Femur (tissue), 1 donor: ENCODE results near the gene DCAF16.

Experiments
- DNase-seq: peaks from one replicate; pipeline ENCODE4 v3.0.0-alpha.2; 2017

DCAF16 gene

DNA sequence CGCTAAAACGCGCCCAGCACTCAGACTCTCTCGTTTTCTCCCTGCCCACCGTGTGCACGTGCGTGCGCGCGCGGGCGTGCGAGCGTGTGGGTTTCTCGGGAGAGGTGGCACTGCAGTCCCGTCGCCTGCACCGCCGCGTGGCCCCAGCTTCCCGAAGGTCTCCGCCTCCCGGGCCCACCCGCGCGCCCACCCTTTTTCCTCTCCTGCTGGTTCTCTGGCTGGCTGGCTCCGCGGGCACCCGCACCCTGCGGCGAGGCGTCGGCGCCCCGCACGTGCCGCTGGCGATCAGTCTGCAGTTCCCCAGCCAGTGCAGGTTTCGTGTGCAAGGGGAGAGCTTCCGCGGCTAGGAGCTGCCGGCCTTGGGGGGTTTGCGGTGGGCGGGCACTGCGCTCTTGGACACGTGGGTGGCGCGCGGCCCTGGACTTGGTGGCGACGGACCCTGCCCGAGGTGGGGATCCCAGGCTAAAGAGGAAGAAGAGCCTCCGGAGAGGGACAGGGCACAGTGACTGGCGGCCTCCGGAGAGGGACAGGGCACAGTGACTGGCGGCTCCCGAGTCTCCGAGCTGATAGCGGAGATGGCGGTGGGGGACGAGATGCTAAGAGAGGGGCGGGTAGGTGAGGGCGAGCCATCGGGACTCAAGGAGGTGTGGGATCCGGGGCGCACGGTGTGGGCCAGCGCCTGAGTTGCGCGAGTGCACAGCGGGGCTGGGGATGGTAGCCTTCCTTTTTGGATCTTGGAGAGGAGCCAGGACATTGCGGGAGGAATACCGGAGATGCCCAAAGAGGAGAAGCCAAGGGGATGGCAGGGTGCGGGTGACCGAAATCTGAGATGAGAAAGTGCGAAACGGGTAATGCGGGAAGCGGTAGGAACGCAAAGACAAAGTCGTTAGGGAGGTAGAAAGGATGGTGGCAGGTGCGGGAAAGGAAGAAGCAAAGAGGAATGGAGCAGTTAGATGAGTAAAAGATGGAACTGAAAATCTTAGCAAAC, 29.0 kb downstream of the DCAF16 start, which contains the start of gene FAM184B:
FAM184B (minus strand) TSS at position 322 of the 988 bp plus-strand sequence. CDS start 322 bp downstream, outside the sequence.
- DNase-seq, result no peak

DNA sequence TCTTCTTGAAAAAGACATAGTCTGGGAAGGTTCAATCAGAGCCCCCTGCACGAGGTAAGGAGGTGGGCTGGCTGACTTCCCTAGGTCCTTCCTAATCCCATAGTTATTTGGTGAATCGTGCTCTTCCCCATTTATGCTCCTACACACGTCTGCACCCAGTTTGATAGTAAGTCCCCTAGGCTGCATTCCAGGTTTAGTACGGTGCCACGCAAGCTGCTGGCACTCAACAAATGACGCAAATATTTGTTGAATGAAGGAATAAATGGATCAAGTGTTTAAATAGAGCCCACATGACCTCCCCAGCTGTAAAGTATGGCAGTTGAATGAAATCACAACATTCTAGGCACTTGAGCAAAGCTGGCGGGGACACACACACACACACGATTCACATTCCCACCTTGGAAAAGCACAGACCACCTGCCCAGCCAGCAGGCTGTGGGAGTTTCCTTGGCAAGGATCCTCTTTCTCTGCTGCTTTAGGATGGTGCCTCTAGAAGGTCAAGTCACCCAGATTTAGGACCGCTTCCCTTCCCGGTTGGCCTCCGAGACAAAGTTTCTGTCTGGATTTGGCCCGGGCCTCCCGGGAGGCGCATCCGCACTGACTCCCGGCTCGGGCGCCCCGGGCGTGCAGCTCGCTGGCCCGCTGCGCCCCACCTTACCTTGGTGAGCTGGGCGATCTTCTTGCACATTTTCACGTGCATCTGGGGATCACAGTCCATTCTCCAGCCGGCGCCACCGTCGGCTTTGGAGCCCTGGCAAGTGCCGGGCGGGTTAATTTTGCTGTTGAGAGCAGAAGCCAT, 29.9 kb downstream of the DCAF16 start:
- DNase-seq, result no peak

- no peak for DNase-seq
Measured at GRCh38 chr4:17778431-17778830, 32.1 kb downstream of the DCAF16 start.

GRCh38 chr4:17773135-17773698, 37.3 kb downstream of the DCAF16 start:
- no peak for DNase-seq

GRCh38 chr4:17771284-17771908, 39.2 kb downstream of the DCAF16 start:
- peak; percentile 32 for DNase-seq

DNA sequence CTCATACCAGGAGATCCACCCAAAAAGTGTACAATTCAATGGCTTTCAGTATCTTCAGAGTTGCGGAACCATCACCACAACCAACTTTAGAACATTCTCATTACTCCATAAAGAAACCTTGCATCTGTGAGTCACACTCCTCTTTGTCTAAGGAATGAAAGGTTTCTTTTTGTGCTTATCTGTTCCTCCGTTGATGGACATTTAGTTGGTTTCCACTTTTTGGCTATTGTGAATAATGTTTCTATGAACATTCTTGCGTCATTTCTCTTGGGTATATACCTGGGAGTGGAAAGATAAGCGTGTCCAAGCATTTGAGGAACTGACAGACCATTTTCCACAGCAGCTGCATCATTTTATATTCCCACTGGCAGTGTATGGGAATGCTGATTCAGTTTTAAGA, 39.7 kb downstream of the DCAF16 start:
- no peak for DNase-seq

GRCh38 chr4:17769406-17770174, 41.0 kb downstream of the DCAF16 start:
- DNase-seq, result no peak

DNA sequence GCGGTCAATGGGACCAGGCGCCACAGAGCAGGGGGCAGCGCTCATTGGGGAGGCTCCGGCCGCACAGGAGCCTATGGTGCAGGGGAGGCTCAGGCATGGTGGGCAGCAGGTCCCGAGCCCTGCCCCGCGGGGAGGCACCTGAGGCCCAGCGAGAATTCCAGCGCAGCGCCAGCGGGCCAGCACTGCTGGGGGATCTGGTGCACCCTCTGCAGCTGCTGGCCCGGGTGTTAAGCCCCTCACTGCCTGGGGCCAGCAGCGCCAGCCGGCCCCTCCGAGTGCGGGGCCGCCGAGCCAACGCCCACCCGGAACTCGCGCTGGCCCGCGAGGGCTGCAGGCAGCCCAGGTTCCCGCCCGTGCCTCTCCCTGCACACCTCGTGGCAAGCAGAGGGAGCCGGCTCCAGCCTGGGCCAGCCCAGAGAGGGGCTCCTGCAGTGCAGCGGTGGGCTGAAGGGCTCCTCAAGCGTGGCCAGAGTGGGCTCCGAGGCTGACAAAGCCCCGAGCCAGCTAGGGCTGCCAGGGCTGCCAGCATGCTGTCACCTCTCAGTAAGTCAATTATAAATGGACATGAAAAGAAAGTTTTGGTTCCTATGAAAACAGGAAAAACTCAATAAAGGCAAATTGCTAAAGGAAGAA, 43.6 kb downstream of the DCAF16 start:
- DNase-seq, result no peak

GRCh38 chr4:17765514-17766286, 44.9 kb downstream of the DCAF16 start:
- no peak for DNase-seq

- DNase-seq, result no peak
Measured at GRCh38 chr4:17763931-17764330, 46.6 kb downstream of the DCAF16 start.

- no peak for DNase-seq
Measured at GRCh38 chr4:17763416-17763815, 47.1 kb downstream of the DCAF16 start.

- no peak for DNase-seq
Measured at GRCh38 chr4:17762726-17763125, 47.8 kb downstream of the DCAF16 start.

- DNase-seq, result no peak
Measured at GRCh38 chr4:17761062-17761461, 49.5 kb downstream of the DCAF16 start.

GRCh38 chr4:17760626-17761025, 49.9 kb downstream of the DCAF16 start:
- DNase-seq, result no peak

DNA sequence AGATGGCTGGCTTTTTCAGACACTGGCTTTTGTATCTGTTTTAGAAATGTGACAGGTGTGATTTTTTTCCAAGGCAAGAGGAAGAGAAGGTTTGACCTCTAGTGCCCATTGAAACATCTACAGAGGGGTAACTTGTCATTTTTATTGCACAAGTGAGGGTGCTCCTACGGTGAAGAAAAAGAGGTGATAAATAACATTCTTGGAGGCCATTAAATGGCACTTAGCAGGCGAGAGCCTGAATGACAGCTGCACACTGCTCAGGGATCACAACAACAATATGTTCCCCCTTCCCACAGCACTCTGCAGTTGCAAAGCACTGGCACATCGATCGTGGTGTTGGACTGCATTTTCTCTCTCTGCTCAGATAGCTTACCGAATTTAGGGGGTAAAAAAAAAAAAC, 52.1 kb downstream of the DCAF16 start:
- DNase-seq, result no peak

GRCh38 chr4:17757621-17758020, 52.9 kb downstream of the DCAF16 start:
- DNase-seq, result no peak

- no peak for DNase-seq
Measured at GRCh38 chr4:17753646-17754045, 56.9 kb downstream of the DCAF16 start.
